Lower leg skin (tissue), 3 donors: Measurements from ENCODE around the gene ZNF408.

Source experiments
- CTCF ChIP-seq, 3 donors: fragments of 450-650 bp; IDR thresholded peaks; one replicate each; pipeline ENCODE4 v1.5.1; 2016; ENCODE audit warnings: antibody characterized with exemption in 3 of 3, mild to moderate bottlenecking in 3 of 3, moderate library complexity in 2 of 3
- POLR2A ChIP-seq, 2 donors: fragments of 450-650 bp; IDR thresholded peaks; one replicate each; pipeline ENCODE4 v1.6.1; 2016 to 2017; ENCODE audit warnings: antibody characterized with exemption in 2 of 2, mild to moderate bottlenecking in 1 of 2, moderate library complexity in 1 of 2

- TF ChIP-seq CTCF (IDR thresholded peaks at IDR 0.05), result no peak
- no peak for TF ChIP-seq POLR2A (IDR thresholded peaks at IDR 0.05)
Measured at GRCh38 chr11:46710821-46711269, 10.0 kb downstream of the ZNF408 start.
